A549 (cell line): Measurements from ENCODE around the gene FAM120A. TPM values are rescaled to one million over a fixed set of nuclear protein-coding genes. Genes with fewer than 3 reads are reported as not detected.
A peak's percentile ranks its signal among the peaks of the same experiment; 100 is the strongest.

Experiments used
- ATAC-seq, 2 experiments: fragments of 200-7000 bp in 1 of 2; fragments of >200 bp in 1 of 2; cut with Nextera tagmentation in 1 of 2; cut with Tn5 transposase in 1 of 2; 3 replicates each; pipeline versions ENCODE4 v1.8.0 to v1.9.1; 2018 to 2020; ENCODE audit warnings: mild to moderate bottlenecking in 1 of 2, moderate library complexity in 1 of 2
- CTCF ChIA-PET: fragments of 300-600 bp; sonication (Branson Sonifier 250); formaldehyde crosslinking; extraction: SDS; loops from one replicate; lab custom pipeline; 2021; ENCODE audit warnings: antibody characterized with exemption, inconsistent platforms; lab: Yijun Ruan, JAX
- POLR2A ChIA-PET: fragments of 350-600 bp; formaldehyde crosslinking; extraction: SDS; loops from one replicate; lab custom pipeline; 2021; ENCODE audit warnings: antibody characterized with exemption, inconsistent platforms; lab: Yijun Ruan, JAX
- DNase-seq, 2 experiments: peaks; one replicate each; pipeline versions ENCODE4 v3.0.0 to v3.0.0-alpha.2; 2011 to 2016; ENCODE audit warnings: low read depth in 1 of 2, low spot score in 1 of 2
- FAIRE-seq: peaks from 2 replicates; lab custom pipeline; 2011; peaks lifted over from hg19 to GRCh38; lab: Jason Lieb, UNC
- H3K27ac ChIP-seq, 2 experiments: fragments of >200 bp; sonication (Bioruptor Twin); formaldehyde crosslinking; 3 replicates each; pipeline ENCODE4 v1.5.1; 2016 to 2017
- H3K4me1 ChIP-seq: fragments of >200 bp; sonication (Bioruptor Twin); formaldehyde crosslinking; 3 replicates; pipeline ENCODE4 v1.6.1; 2016
- H3K4me2 ChIP-seq: fragments of >200 bp; sonication (Bioruptor Twin); formaldehyde crosslinking; 3 replicates; pipeline ENCODE4 v1.6.1; 2016
- H3K4me3 ChIP-seq: fragments of >200 bp; sonication (Bioruptor Twin); formaldehyde crosslinking; 3 replicates; pipeline ENCODE4 v1.5.1; 2016
- H3K9me3 ChIP-seq: fragments of >200 bp; sonication (Bioruptor Twin); formaldehyde crosslinking; 3 replicates; pipeline ENCODE4 v1.6.1; 2016
- BHLHE40 ChIP-seq: IDR thresholded peaks from 2 replicates; pipeline ENCODE4 v1.6.1; 2012; ENCODE audit warnings: low read depth, low read length, inconsistent platforms
- CEBPB ChIP-seq, 2 experiments: fragments of >200 bp in 1 of 2; sonication (Bioruptor Twin) in 1 of 2; formaldehyde crosslinking in 1 of 2; IDR thresholded peaks; 2 replicates each; pipeline ENCODE4 v1.6.1; 2012 to 2016
- CHD2 ChIP-seq: fragments of 150-350 bp; IDR thresholded peaks from 2 replicates; pipeline ENCODE4 v1.6.1; 2014; ENCODE audit warnings: low read length; ENCODE audit not compliant: partially characterized antibody
- EHMT2 ChIP-seq: fragments of 200-600 bp; sonication (generic); IDR thresholded peaks from 2 replicates; pipeline ENCODE4 v1.6.1; 2016; ENCODE audit warnings: antibody characterized with exemption, low read depth, mild to moderate bottlenecking, moderate library complexity
- ESRRA ChIP-seq: fragments of 150-350 bp; IDR thresholded peaks from 2 replicates; pipeline ENCODE4 v1.6.1; 2014; ENCODE audit warnings: mild to moderate bottlenecking, low read length, borderline replicate concordance
- FOSB ChIP-seq: fragments of 250-450 bp; sonication (Bioruptor Pico); IDR thresholded peaks from 2 replicates; pipeline ENCODE4 v1.5.0; 2020; ENCODE audit warnings: mild to moderate bottlenecking, moderate library complexity
- FOXS1 ChIP-seq: fragments of 250-450 bp; sonication (Bioruptor Pico); IDR thresholded peaks from 2 replicates; pipeline ENCODE4 v1.5.0; 2020; ENCODE audit warnings: mild to moderate bottlenecking, moderate library complexity
- HDAC2 ChIP-seq: fragments of 200-600 bp; sonication (generic); IDR thresholded peaks from 2 replicates; pipeline ENCODE4 v1.6.1; 2016
- HOXA7 ChIP-seq: fragments of 250-450 bp; sonication (Bioruptor Pico); IDR thresholded peaks from 2 replicates; pipeline ENCODE4 v1.5.0; 2020; ENCODE audit warnings: mild to moderate bottlenecking, moderate library complexity
- KDM1A ChIP-seq: fragments of 200-600 bp; sonication (generic); IDR thresholded peaks from 2 replicates; pipeline ENCODE4 v1.6.1; 2016; ENCODE audit warnings: low read depth, mild to moderate bottlenecking
- MAFK ChIP-seq: fragments of 450-650 bp; IDR thresholded peaks from 2 replicates; pipeline ENCODE4 v1.6.1; 2014; ENCODE audit not compliant: partially characterized antibody
- NFE2L2 ChIP-seq: fragments of 150-350 bp; conservative IDR thresholded peaks from 2 replicates; pipeline ENCODE4 v1.6.1; 2014; ENCODE audit warnings: low read length
- RAD21 ChIP-seq, 2 experiments: fragments of >200 bp in 1 of 2; sonication (Bioruptor Twin) in 1 of 2; formaldehyde crosslinking in 1 of 2; IDR thresholded peaks in 1 of 2; conservative IDR thresholded peaks in 1 of 2; 2 replicates in 1 of 2; 3 replicates in 1 of 2; pipeline ENCODE4 v1.6.1; 2012 to 2018; ENCODE audit warnings: inconsistent platforms in 1 of 2
- RCOR1 ChIP-seq: fragments of 150-350 bp; IDR thresholded peaks from 2 replicates; pipeline ENCODE4 v1.6.1; 2014; ENCODE audit warnings: antibody characterized with exemption, low read length, low read depth
- RFX5 ChIP-seq: fragments of 450-650 bp; IDR thresholded peaks from 2 replicates; pipeline ENCODE4 v1.7.1; 2014; ENCODE audit warnings: antibody characterized with exemption, mild to moderate bottlenecking, moderate library complexity
- SMC3 ChIP-seq: fragments of >200 bp; sonication (Bioruptor Twin); formaldehyde crosslinking; IDR thresholded peaks from 3 replicates; pipeline ENCODE4 v1.6.1; 2018; ENCODE audit warnings: inconsistent platforms
- SREBF2 ChIP-seq: fragments of 450-650 bp; IDR thresholded peaks from 2 replicates; pipeline ENCODE4 v1.6.1; 2014; ENCODE audit warnings: mild to moderate bottlenecking, moderate library complexity
- TP53 ChIP-seq: fragments of 250-450 bp; sonication (Bioruptor Pico); IDR thresholded peaks from 2 replicates; pipeline ENCODE4 v1.5.0; 2021; ENCODE audit warnings: mild to moderate bottlenecking, moderate library complexity
- ZFP36 ChIP-seq: fragments of 450-650 bp; IDR thresholded peaks from 2 replicates; pipeline ENCODE4 v1.6.1; 2014; ENCODE audit warnings: borderline replicate concordance; ENCODE audit not compliant: partially characterized antibody
- ZSCAN20 ChIP-seq: fragments of 250-450 bp; sonication (Bioruptor Pico); IDR thresholded peaks from 2 replicates; pipeline ENCODE4 v1.8.0; 2022; ENCODE audit warnings: mild to moderate bottlenecking, moderate library complexity
- WGBS: methylation state at CpG from one replicate; pipeline ENCODE4 v1.1.6; 2017; ENCODE audit errors: missing lambda C conversion rate; 5-methylcytosine and 5-hydroxymethylcytosine counted together
- polyA plus RNA-seq, 4 experiments: library from polyadenylated mRNA; depleted of rRNA in 3 of 4; stranded (reverse); fragments of >200 nt; fragmentation: RNase III in 1 of 4; extraction: RNeasy Plus Mini Kit Qiagen cat#74134 plus additional on column Dnase treatment in 1 of 4; gene quantifications; 2 replicates in 3 of 4; 3 replicates in 1 of 4; pipeline ENCODE4 v1.2.3, GENCODE V29; 2011 to 2017
- TF ChIP-seq, protein P1 (sequence below): fragments of >200 bp; sonication (Bioruptor Twin); formaldehyde crosslinking; IDR thresholded peaks from 3 replicates; pipeline ENCODE4 v1.5.1; 2016
- TF ChIP-seq, protein P2 (sequence below): fragments of 200-600 bp; sonication (generic); IDR thresholded peaks from 2 replicates; pipeline ENCODE4 v1.6.1; 2016; ENCODE audit warnings: antibody characterized with exemption, mild to moderate bottlenecking, moderate library complexity
- TF ChIP-seq, protein P3 (sequence below): IDR thresholded peaks from 2 replicates; pipeline ENCODE4 v1.6.1; 2012; ENCODE audit warnings: low read depth, borderline replicate concordance
- TF ChIP-seq, protein P4 (sequence below): fragments of 450-650 bp; IDR thresholded peaks from 2 replicates; pipeline ENCODE4 v1.6.1; 2014; ENCODE audit warnings: antibody characterized with exemption
- TF ChIP-seq, protein P5 (sequence below): fragments of 250-450 bp; sonication (Bioruptor Pico); IDR thresholded peaks from 2 replicates; pipeline ENCODE4 v1.5.0; 2020; ENCODE audit warnings: low read depth, mild to moderate bottlenecking, moderate library complexity

FAM120A gene
- polyA plus RNA-seq, 2 of the 4 experiments (the other 2 are of a cell fraction): 86.3 to 111 TPM

DNA sequence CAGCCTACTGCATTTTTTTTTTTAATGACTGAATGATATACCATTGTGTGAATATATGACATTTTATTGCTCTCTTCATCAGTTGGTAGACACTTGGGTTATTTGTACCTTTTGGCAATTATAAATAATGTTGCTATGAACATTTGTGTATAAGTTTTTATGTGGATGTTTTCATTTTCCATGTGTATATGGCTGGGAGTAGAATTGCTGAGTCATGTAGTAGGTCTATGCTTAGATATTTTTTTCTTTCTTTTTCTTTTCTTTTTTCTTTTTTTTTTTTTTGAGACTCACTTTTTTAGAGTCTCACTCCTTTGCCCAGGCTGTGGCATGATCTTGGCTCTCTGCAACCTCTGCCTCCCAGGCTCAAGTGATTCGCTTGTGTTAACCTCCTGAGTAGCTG, 34.8 kb downstream of the FAM120A start:
- no peak for FAIRE-seq
- WGBS: 94% methylated on average over 1 of the region's 1 CpG

DNA sequence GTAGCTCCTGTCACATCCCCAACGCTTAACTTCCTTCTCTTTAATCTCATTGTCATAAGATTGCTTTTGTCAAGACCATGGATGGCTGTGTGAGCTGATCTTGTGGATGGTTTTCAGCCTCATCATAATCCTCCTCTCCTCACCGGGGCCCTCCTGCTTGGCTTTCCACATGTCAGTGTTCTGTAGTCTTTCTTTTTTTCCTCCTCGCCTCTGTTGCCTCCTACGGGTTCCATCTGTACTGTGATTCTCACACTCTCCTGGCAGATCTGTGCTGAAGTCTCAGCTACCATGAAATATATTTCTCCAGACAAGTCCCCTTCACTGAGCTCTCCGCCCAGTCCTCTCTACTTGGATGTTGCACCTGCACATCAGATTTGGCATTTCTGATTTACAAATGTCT, 36.8 kb downstream of the FAM120A start:
- peaks cover 8% of the 10 kb centered on the region for H3K4me1 ChIP-seq
- H3K4me2 ChIP-seq: no peak overlapping the region
- no peak overlapping the region for H3K4me3 ChIP-seq
- H3K27ac ChIP-seq: no peak overlapping the region
- POLR2A ChIA-PET: no interaction called here
- no peaks in the 10 kb centered on the region for H3K9me3 ChIP-seq
- 92% methylated on average over 5 of the region's 5 CpGs for WGBS
- FAIRE-seq: no peak
- TF ChIP-seq HDAC2 (no peak), CHD2 (no peak), HOXA7 (CRISPR knock-in tag) (no peak), RAD21 (conservative IDR thresholded peaks at IDR 0.05 in 1 of 2, IDR thresholded peaks at IDR 0.05 in 1 of 2) (no peak), TP53 (CRISPR knock-in tag) (no peak), SMC3 (no peak), RFX5 (no peak), ZFP36 (no peak), SREBF2 (no peak), BHLHE40 (no peak), FOSB (CRISPR knock-in tag) (no peak), RCOR1 (no peak), ZSCAN20 (CRISPR knock-in tag) (no peak), EHMT2 (no peak)
- TF ChIP-seq, protein P1, sequence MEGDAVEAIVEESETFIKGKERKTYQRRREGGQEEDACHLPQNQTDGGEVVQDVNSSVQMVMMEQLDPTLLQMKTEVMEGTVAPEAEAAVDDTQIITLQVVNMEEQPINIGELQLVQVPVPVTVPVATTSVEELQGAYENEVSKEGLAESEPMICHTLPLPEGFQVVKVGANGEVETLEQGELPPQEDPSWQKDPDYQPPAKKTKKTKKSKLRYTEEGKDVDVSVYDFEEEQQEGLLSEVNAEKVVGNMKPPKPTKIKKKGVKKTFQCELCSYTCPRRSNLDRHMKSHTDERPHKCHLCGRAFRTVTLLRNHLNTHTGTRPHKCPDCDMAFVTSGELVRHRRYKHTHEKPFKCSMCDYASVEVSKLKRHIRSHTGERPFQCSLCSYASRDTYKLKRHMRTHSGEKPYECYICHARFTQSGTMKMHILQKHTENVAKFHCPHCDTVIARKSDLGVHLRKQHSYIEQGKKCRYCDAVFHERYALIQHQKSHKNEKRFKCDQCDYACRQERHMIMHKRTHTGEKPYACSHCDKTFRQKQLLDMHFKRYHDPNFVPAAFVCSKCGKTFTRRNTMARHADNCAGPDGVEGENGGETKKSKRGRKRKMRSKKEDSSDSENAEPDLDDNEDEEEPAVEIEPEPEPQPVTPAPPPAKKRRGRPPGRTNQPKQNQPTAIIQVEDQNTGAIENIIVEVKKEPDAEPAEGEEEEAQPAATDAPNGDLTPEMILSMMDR: no peak
- TF ChIP-seq, protein P2, sequence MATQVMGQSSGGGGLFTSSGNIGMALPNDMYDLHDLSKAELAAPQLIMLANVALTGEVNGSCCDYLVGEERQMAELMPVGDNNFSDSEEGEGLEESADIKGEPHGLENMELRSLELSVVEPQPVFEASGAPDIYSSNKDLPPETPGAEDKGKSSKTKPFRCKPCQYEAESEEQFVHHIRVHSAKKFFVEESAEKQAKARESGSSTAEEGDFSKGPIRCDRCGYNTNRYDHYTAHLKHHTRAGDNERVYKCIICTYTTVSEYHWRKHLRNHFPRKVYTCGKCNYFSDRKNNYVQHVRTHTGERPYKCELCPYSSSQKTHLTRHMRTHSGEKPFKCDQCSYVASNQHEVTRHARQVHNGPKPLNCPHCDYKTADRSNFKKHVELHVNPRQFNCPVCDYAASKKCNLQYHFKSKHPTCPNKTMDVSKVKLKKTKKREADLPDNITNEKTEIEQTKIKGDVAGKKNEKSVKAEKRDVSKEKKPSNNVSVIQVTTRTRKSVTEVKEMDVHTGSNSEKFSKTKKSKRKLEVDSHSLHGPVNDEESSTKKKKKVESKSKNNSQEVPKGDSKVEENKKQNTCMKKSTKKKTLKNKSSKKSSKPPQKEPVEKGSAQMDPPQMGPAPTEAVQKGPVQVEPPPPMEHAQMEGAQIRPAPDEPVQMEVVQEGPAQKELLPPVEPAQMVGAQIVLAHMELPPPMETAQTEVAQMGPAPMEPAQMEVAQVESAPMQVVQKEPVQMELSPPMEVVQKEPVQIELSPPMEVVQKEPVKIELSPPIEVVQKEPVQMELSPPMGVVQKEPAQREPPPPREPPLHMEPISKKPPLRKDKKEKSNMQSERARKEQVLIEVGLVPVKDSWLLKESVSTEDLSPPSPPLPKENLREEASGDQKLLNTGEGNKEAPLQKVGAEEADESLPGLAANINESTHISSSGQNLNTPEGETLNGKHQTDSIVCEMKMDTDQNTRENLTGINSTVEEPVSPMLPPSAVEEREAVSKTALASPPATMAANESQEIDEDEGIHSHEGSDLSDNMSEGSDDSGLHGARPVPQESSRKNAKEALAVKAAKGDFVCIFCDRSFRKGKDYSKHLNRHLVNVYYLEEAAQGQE: no peak
- TF ChIP-seq, protein P3, sequence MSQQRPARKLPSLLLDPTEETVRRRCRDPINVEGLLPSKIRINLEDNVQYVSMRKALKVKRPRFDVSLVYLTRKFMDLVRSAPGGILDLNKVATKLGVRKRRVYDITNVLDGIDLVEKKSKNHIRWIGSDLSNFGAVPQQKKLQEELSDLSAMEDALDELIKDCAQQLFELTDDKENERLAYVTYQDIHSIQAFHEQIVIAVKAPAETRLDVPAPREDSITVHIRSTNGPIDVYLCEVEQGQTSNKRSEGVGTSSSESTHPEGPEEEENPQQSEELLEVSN: no peak
- TF ChIP-seq, protein P4, sequence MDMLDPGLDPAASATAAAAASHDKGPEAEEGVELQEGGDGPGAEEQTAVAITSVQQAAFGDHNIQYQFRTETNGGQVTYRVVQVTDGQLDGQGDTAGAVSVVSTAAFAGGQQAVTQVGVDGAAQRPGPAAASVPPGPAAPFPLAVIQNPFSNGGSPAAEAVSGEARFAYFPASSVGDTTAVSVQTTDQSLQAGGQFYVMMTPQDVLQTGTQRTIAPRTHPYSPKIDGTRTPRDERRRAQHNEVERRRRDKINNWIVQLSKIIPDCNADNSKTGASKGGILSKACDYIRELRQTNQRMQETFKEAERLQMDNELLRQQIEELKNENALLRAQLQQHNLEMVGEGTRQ: no peak
- TF ChIP-seq, all 56 proteins: peak for 0
- DNase-seq (no peak), ATAC-seq (no peak)
- CTCF ChIA-PET: interaction anchor here (1.0 kb wide), 1 partner anchor 28 kb away, joined by 3 read pairs; no protein-coding TSS in a partner anchor

More for the DNA sequence above, 34.8 kb downstream of the FAM120A start:
- ChIA-PET POLR2A (no interaction called here), CTCF (no interaction called here)
- no peak for ATAC-seq
- no peak overlapping the region for H3K4me3 ChIP-seq
- TF ChIP-seq ESRRA (no peak), SREBF2 (no peak), NFE2L2 (peak; percentile 95), MAFK (peak; percentile 97), FOXS1 (CRISPR knock-in tag) (no peak), CEBPB (IDR thresholded peaks at IDR 0.05) (no peak), TP53 (CRISPR knock-in tag) (no peak), KDM1A (no peak)
- TF ChIP-seq, protein P5, sequence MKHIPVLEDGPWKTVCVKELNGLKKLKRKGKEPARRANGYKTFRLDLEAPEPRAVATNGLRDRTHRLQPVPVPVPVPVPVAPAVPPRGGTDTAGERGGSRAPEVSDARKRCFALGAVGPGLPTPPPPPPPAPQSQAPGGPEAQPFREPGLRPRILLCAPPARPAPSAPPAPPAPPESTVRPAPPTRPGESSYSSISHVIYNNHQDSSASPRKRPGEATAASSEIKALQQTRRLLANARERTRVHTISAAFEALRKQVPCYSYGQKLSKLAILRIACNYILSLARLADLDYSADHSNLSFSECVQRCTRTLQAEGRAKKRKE: no peak
- peaks cover 8% of the 10 kb centered on the region for H3K4me1 ChIP-seq
- no peak for DNase-seq
- no peaks in the 10 kb centered on the region for H3K9me3 ChIP-seq
- H3K4me2 ChIP-seq: no peak overlapping the region
- peak overlapping the region; percentile 68 to 75 for H3K27ac ChIP-seq
